Vagina (tissue), 2 donors: Measurements from ENCODE around the gene ARG2.

Experiments used
- POLR2AphosphoS5 ChIP-seq, 2 donors: sonication (generic); formaldehyde crosslinking; IDR thresholded peaks; one replicate each; pipeline ENCODE4 v1.9.0; 2017; ENCODE audit warnings: antibody characterized with exemption in 2 of 2, mild to moderate bottlenecking in 2 of 2, low read depth in 1 of 2; ENCODE audit not compliant: insufficient read depth in 1 of 2
- TF ChIP-seq, protein P1 (sequence below), 3 experiments: fragments of 450-650 bp in 2 of 3; fragments of 200-600 bp in 1 of 3; sonication (generic) in 1 of 3; IDR thresholded peaks; one replicate each; pipeline ENCODE4 v1.5.1; 2017 to 2019; ENCODE audit warnings: antibody characterized with exemption in 3 of 3, mild to moderate bottlenecking in 2 of 3, moderate library complexity in 2 of 3

DNA sequence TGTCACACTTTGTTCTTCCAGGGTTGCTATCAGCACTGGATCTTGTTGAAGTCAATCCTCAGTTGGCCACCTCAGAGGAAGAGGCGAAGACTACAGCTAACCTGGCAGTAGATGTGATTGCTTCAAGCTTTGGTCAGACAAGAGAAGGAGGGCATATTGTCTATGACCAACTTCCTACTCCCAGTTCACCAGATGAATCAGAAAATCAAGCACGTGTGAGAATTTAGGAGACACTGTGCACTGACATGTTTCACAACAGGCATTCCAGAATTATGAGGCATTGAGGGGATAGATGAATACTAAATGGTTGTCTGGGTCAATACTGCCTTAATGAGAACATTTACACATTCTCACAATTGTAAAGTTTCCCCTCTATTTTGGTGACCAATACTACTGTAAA, 31.0 kb downstream of the ARG2 start:
- TF ChIP-seq, protein P1, sequence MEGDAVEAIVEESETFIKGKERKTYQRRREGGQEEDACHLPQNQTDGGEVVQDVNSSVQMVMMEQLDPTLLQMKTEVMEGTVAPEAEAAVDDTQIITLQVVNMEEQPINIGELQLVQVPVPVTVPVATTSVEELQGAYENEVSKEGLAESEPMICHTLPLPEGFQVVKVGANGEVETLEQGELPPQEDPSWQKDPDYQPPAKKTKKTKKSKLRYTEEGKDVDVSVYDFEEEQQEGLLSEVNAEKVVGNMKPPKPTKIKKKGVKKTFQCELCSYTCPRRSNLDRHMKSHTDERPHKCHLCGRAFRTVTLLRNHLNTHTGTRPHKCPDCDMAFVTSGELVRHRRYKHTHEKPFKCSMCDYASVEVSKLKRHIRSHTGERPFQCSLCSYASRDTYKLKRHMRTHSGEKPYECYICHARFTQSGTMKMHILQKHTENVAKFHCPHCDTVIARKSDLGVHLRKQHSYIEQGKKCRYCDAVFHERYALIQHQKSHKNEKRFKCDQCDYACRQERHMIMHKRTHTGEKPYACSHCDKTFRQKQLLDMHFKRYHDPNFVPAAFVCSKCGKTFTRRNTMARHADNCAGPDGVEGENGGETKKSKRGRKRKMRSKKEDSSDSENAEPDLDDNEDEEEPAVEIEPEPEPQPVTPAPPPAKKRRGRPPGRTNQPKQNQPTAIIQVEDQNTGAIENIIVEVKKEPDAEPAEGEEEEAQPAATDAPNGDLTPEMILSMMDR (IDR thresholded peaks at IDR 0.05) = no peak
- no peak for TF ChIP-seq POLR2AphosphoS5 (IDR thresholded peaks at IDR 0.05; ENCODE audit: insufficient read depth in 1 of 2, low read depth in 1 of 2)
